ENCODE data around the gene CARS2. TPM values are rescaled to one million over a fixed set of nuclear protein-coding genes. Genes with fewer than 3 reads are reported as not detected.

CARS2 gene
- total RNA-seq, 3 donors from 2014 or later (not counting 1 experiment from before 2014, with no cell fraction given): 65.3 to 77.3 (median 73.0) TPM

- TF ChIP-seq, protein P1, sequence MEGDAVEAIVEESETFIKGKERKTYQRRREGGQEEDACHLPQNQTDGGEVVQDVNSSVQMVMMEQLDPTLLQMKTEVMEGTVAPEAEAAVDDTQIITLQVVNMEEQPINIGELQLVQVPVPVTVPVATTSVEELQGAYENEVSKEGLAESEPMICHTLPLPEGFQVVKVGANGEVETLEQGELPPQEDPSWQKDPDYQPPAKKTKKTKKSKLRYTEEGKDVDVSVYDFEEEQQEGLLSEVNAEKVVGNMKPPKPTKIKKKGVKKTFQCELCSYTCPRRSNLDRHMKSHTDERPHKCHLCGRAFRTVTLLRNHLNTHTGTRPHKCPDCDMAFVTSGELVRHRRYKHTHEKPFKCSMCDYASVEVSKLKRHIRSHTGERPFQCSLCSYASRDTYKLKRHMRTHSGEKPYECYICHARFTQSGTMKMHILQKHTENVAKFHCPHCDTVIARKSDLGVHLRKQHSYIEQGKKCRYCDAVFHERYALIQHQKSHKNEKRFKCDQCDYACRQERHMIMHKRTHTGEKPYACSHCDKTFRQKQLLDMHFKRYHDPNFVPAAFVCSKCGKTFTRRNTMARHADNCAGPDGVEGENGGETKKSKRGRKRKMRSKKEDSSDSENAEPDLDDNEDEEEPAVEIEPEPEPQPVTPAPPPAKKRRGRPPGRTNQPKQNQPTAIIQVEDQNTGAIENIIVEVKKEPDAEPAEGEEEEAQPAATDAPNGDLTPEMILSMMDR (IDR thresholded peaks at IDR 0.05): no peak
- H3K4me3 ChIP-seq (ENCODE audit: low read length): no peak overlapping the region
- no peaks in the 10 kb centered on the region for H3K27me3 ChIP-seq (ENCODE audit: control insufficient read depth, insufficient read depth, low read length)
- no peak overlapping the region for H3K27ac ChIP-seq (ENCODE audit: low read length)
- peaks cover 30% of the 10 kb centered on the region for H3K36me3 ChIP-seq (ENCODE audit: control insufficient read depth, insufficient read depth, low read length)
- no peak overlapping the region for H3K27ac Mint-ChIP-seq
- H3K4me1 ChIP-seq (ENCODE audit: control insufficient read depth, insufficient read depth, low read length): peaks cover 11% of the 10 kb centered on the region
- H3K9me3 Mint-ChIP-seq: no peaks in the 10 kb centered on the region
- WGBS (ENCODE audit: insufficient coverage): 93% methylated on average over 8 of the region's 9 CpGs
- H3K27me3 Mint-ChIP-seq (ENCODE audit: low read depth in 2 of 2): no peaks in the 10 kb centered on the region
- no peak for DNase-seq
- H3K36me3 Mint-ChIP-seq: peaks cover 7% of the 10 kb centered on the region
- peaks cover 11 to 19% of the 10 kb centered on the region in 2 donors for H3K4me1 Mint-ChIP-seq
- intact Hi-C loops (cut with micrococcal nuclease): no loop called here
- H3K4me3 Mint-ChIP-seq: no peak overlapping the region
- H3K9me3 ChIP-seq (ENCODE audit: control insufficient read depth, insufficient read depth, low read length): no peaks in the 10 kb centered on the region
- no peak for ATAC-seq
Observed at GRCh38 chr13:110669036-110669435, 36.9 kb downstream of the CARS2 start.

DNA sequence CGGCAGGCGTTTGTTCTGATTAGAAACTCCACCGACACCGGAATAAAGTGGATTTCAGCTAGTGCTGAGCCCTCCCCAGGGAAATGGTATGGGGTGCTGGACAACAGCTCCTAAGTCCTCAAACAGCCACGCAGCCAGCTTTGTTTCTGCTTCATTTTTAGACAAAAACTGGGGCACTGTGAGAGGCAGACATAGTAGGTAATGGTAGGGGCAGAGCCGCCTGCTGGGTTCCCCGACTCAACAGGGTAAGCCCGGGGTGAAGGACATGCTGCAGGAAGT is 39.7 kb downstream of the CARS2 start:
- TF ChIP-seq, protein P1 (IDR thresholded peaks at IDR 0.05): no peak
- H3K4me3 Mint-ChIP-seq: no peak overlapping the region
- Histone ChIP-seq H3K27me3 (ENCODE audit: control insufficient read depth, insufficient read depth, low read length) (no peaks in the 10 kb centered on the region), H3K4me1 (ENCODE audit: control insufficient read depth, insufficient read depth, low read length) (peaks cover 17% of the 10 kb centered on the region), H3K9me3 (ENCODE audit: control insufficient read depth, insufficient read depth, low read length) (no peaks in the 10 kb centered on the region), H3K4me3 (ENCODE audit: low read length) (no peak overlapping the region), H3K27ac (ENCODE audit: low read length) (peak overlapping the region; percentile 44), H3K36me3 (ENCODE audit: control insufficient read depth, insufficient read depth, low read length) (peaks cover 51% of the 10 kb centered on the region)
- WGBS (ENCODE audit: insufficient coverage): 86% methylated on average over 8 of the region's 8 CpGs
- H3K9me3 Mint-ChIP-seq: no peaks in the 10 kb centered on the region
- ATAC-seq (no peak), DNase-seq (no peak)
- H3K4me1 Mint-ChIP-seq: peaks cover 0 to 7% of the 10 kb centered on the region in 2 donors
- intact Hi-C loops (cut with micrococcal nuclease): no loop called here
- H3K27me3 Mint-ChIP-seq (ENCODE audit: low read depth in 2 of 2): no peaks in the 10 kb centered on the region
- H3K36me3 Mint-ChIP-seq: peaks cover 16% of the 10 kb centered on the region
- peak overlapping the region in 1 of 2 donors; percentile 18 for H3K27ac Mint-ChIP-seq

- H3K9me3 ChIP-seq (ENCODE audit: control insufficient read depth, insufficient read depth, low read length): no peaks in the 10 kb centered on the region
- Mint-ChIP-seq H3K4me1 (peaks cover 0 to 2% of the 10 kb centered on the region in 2 donors), H3K9me3 (no peaks in the 10 kb centered on the region), H3K4me3 (no peak overlapping the region), H3K36me3 (peaks cover 16% of the 10 kb centered on the region), H3K27ac (peak overlapping the region in 1 of 2 donors; percentile 18), H3K27me3 (ENCODE audit: low read depth in 2 of 2) (no peaks in the 10 kb centered on the region)
- H3K27me3 ChIP-seq (ENCODE audit: control insufficient read depth, insufficient read depth, low read length): no peaks in the 10 kb centered on the region
- DNase-seq (no peak), ATAC-seq (peak in 2 of 3 donors; percentile 21 to 70)
- TF ChIP-seq, protein P1 (IDR thresholded peaks at IDR 0.05): no peak
- peak overlapping the region; percentile 44 for H3K27ac ChIP-seq (ENCODE audit: low read length)
- WGBS (ENCODE audit: insufficient coverage): 83% methylated on average over 23 of the region's 23 CpGs
- intact Hi-C loops (cut with micrococcal nuclease): no loop called here
- peaks cover 17% of the 10 kb centered on the region for H3K4me1 ChIP-seq (ENCODE audit: control insufficient read depth, insufficient read depth, low read length)
- no peak overlapping the region for H3K4me3 ChIP-seq (ENCODE audit: low read length)
- peaks cover 51% of the 10 kb centered on the region for H3K36me3 ChIP-seq (ENCODE audit: control insufficient read depth, insufficient read depth, low read length)
Observed at GRCh38 chr13:110665491-110666254, 40.2 kb downstream of the CARS2 start.

DNA sequence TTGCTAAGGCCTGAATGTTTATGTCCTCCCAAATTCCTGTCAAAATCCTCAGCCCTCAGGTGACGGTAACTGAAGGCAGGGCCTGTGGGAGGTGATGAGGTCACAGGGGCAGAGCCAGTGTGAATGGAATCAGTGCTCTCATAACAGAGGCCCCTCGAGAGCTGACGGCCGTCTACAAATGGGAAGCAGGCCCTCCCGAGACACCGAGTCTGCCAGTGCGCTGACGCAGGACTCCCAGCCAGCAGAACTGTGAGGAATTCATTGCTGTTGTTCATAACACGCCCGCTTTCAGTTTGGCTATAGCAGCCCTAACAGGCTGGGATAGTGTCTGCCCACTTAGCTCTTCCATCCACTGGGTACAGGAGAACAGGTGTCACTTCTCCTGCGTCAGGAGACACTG is 41.2 kb downstream of the CARS2 start:
- Mint-ChIP-seq H3K4me3 (no peak overlapping the region), H3K4me1 (peaks cover 0 to 5% of the 10 kb centered on the region in 2 donors), H3K27ac (no peak overlapping the region), H3K9me3 (no peaks in the 10 kb centered on the region), H3K27me3 (ENCODE audit: low read depth in 2 of 2) (no peaks in the 10 kb centered on the region), H3K36me3 (peaks cover 16% of the 10 kb centered on the region)
- Histone ChIP-seq H3K4me1 (ENCODE audit: control insufficient read depth, insufficient read depth, low read length) (peaks cover 17% of the 10 kb centered on the region), H3K27me3 (ENCODE audit: control insufficient read depth, insufficient read depth, low read length) (no peaks in the 10 kb centered on the region), H3K4me3 (ENCODE audit: low read length) (no peak overlapping the region), H3K9me3 (ENCODE audit: control insufficient read depth, insufficient read depth, low read length) (no peaks in the 10 kb centered on the region), H3K27ac (ENCODE audit: low read length) (no peak overlapping the region), H3K36me3 (ENCODE audit: control insufficient read depth, insufficient read depth, low read length) (peaks cover 51% of the 10 kb centered on the region)
- DNase-seq: no peak
- no peak for ATAC-seq
- TF ChIP-seq, protein P1 (IDR thresholded peaks at IDR 0.05): no peak
- 97% methylated on average over 11 of the region's 11 CpGs for WGBS (ENCODE audit: insufficient coverage)
- intact Hi-C loops (cut with micrococcal nuclease): no loop called here

Measured in natural killer cell (primary cell).